GM20000 (cell line): Measurements from ENCODE around the gene GNS.
A peak's percentile ranks its signal among the peaks of the same experiment; 100 is the strongest.

Source experiments
- DNase-seq: peaks from one replicate; pipeline ENCODE4 v3.0.0; 2012; ENCODE audit warnings: low spot score
- CTCF ChIP-seq: IDR thresholded peaks from 2 replicates; pipeline ENCODE4 v1.5.1; 2012; ENCODE audit warnings: mild to moderate bottlenecking, control low read depth; ENCODE audit errors: extremely low read depth, missing control alignments

Gene GNS

GRCh38 chr12:64791036-64791435 lies 31.8 kb upstream of the GNS start:
- TF ChIP-seq CTCF: no peak
- no peak for DNase-seq

DNA sequence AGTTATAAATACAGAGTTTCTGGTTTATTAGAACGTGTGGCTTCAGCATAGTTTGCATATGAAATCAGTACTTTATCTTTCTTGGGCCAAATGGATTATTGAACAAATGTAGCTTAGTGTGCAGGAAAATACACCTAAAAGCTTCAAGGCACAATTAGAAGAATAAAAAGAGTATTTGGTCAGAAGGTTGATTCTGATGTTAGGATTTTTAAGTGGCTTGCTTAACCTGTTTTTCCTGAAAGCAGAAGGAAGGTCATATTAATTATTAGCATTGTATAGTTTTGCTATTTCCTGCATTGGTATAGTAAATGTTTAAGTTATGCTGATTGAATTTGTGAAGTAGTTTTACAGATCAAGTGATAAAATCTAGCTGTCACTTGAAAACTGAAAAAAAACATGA lies 31.0 kb upstream of the GNS start:
- TF ChIP-seq CTCF: no peak

GRCh38 chr12:64785838-64786237 lies 26.6 kb upstream of the GNS start:
- TF ChIP-seq CTCF: no peak
- no peak for DNase-seq

More for the DNA sequence above, 31.0 kb upstream of the GNS start:
- no peak for DNase-seq

- DNase-seq: peak; percentile 25
- TF ChIP-seq CTCF: no peak
Measured at GRCh38 chr12:64782191-64782876, 23.1 kb upstream of the GNS start.

DNA sequence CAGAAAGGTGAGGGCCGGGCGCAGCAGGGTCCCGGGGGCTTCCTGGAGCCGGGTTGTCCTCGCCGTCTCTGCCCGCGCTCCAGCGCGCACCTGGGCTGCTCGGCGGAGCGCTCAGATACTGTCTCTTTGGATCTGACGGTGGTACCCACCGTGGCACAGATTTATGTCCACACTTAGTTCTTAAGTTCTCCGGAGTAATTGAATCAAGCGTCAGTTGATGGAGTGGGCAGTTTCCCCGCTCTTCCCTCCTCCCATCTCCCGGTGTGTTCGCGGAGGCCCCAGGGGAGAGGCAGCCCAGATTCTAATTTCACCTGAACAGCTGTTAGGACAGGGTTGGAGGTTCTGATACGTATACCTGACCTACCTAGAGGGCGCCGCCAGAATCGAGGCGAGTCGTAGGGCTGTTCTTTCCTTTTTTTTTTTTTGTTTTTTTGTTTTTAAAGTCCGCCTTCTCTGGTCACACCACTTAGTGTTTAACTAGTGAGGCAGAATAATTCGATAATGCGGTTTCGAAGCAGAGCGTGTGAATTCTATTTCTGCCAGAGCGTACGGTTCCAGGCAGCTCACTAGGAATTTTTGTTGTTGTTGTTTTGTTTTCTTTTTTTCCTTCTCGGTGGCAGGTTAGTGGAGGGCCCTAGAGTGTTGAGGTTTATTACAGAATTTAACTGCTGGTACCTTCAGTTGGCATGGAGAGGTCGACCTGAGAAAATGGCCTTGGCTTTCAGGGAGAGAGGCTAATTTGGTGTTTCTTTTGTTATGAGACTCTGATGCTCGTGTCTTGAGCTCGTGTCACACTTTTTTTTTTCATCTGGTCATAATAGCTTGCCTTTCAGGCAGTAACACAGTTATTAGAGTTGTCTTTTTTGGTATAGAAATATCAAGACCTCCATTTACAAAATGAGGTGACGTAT lies 22.3 kb upstream of the GNS start:
- no peak for TF ChIP-seq CTCF
- peak; percentile 38 for DNase-seq

GRCh38 chr12:64780531-64781279 lies 21.5 kb upstream of the GNS start:
- peak; percentile 64 for DNase-seq
- no peak for TF ChIP-seq CTCF
